K562 (cell line): Measurements from ENCODE around the gene COL8A2. TPM values are rescaled to one million over a fixed set of nuclear protein-coding genes. Genes with fewer than 3 reads are reported as not detected.

Source experiments
- CAMTA2 ChIP-seq: fragments of 250-450 bp; sonication (Bioruptor Pico); conservative IDR thresholded peaks from 2 replicates; pipeline ENCODE4 v1.5.1; 2022
- DACH1 ChIP-seq: fragments of 450-650 bp; IDR thresholded peaks from 2 replicates; pipeline ENCODE4 v1.6.1; 2018; ENCODE audit not compliant: partially characterized antibody
- KDM1A ChIP-seq, 2 experiments: fragments of 450-650 bp; IDR thresholded peaks; 2 replicates each; pipeline ENCODE4 v1.6.1; 2016; ENCODE audit warnings: mild to moderate bottlenecking in 2 of 2
- NCOR1 ChIP-seq: fragments of 450-650 bp; IDR thresholded peaks from 2 replicates; pipeline ENCODE4 v1.6.1; 2016; ENCODE audit warnings: mild to moderate bottlenecking, moderate library complexity
- RNF2 ChIP-seq: sonication (generic); IDR thresholded peaks from 2 replicates; pipeline ENCODE4 v1.6.1; 2016
- XRCC4 ChIP-seq: IDR thresholded peaks from one replicate; pipeline ENCODE4 v1.6.1; 2011; ENCODE audit not compliant: insufficient read depth, insufficient read length; ENCODE audit errors: extremely low read depth
- polyA plus RNA-seq, 8 experiments: library from polyadenylated mRNA; depleted of rRNA in 4 of 8; stranded (reverse) in 5 of 8; unstranded in 3 of 8; fragments of >200 nt; fragmentation: Nextera tagmentation in 2 of 8; fragmentation: Illumina TruSeq in 1 of 8; extraction: Ambion mirVana in 2 of 8; extraction: Trizol in 1 of 8; gene quantifications; 2 replicates each; pipeline versions ENCODE4 v1.2.1 to v1.2.3, GENCODE V29; 2011 to 2014; ENCODE audit warnings: inconsistent platforms in 1 of 8, missing spikeins in 1 of 8
- total RNA-seq, 7 experiments: library from RNA; depleted of rRNA in 6 of 7; stranded (reverse); fragments of >200 nt in 6 of 7; fragmentation: Illumina TruSeq in 2 of 7; extraction: Trizol in 2 of 7; gene quantifications; 2 replicates each; pipeline versions ENCODE4 v1.2.1 to v1.2.3, GENCODE V29; 2011 to 2021; ENCODE audit warnings: low replicate concordance in 1 of 7
- TF ChIP-seq, protein P1 (sequence below), 2 experiments: fragments of 450-650 bp in 1 of 2; sonication (generic) in 1 of 2; formaldehyde crosslinking in 1 of 2; IDR thresholded peaks; 2 replicates each; pipeline versions ENCODE4 v1.7.1 to v1.9.0; 2016 to 2022; ENCODE audit warnings: inconsistent platforms in 1 of 2, mild to moderate bottlenecking in 1 of 2, missing genetic modification reagents in 1 of 2
- TF ChIP-seq, protein P2 (sequence below): sonication (generic); formaldehyde crosslinking; IDR thresholded peaks from 2 replicates; pipeline ENCODE4 v1.8.0; 2022; ENCODE audit warnings: mild to moderate bottlenecking, missing genetic modification reagents, borderline replicate concordance
- TF ChIP-seq, protein P3 (sequence below): sonication (generic); formaldehyde crosslinking; IDR thresholded peaks from 2 replicates; pipeline ENCODE4 v1.8.1; 2023; ENCODE audit warnings: mild to moderate bottlenecking, missing genetic modification reagents

Gene COL8A2
- total and polyA plus RNA-seq, 9 of the 15 experiments (the other 6 are each of a cell fraction or from before 2014, with no cell fraction given), result 0.03 to 0.14 (median 0.04) TPM; not detected in 5

DNA sequence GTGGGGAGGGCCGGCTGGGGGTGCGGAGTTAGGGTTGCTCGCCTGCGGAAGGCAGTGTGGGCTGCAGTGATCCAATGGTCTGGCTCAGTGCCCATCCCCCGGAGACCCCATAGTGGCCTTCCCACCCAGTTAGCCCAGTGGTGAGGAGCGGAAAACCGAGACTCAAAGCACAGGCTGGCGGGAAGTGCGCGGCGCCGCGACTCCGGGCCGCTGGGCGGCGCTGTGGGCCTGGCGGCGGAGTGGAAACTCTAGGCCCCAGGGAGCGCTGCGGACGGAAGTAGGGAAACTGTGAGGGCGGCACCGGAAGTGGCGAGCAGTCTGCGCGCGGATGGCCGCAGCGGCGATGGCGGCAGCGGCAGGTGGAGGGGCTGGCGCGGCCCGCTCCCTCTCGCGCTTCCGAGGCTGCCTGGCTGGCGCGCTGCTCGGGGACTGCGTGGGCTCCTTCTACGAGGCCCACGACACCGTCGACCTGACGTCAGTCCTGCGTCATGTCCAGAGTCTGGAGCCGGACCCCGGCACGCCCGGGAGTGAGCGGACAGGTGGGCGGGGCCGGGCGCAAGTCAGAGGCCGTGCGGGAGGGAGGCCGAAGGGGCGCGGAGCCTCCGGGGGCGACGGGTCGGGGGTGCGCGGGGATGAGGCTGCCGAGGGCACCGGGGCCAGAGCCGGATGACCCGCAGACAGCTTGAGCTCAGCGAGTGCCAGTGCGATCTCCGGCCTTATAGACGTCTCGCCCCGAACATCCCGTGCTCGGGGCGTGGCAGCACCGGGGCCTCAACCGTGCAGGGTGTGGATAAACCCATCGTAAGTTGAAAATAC lies 36.2 kb downstream of the COL8A2 start, which contains the start of gene ADPRS (continued):
- TF ChIP-seq, protein P1, sequence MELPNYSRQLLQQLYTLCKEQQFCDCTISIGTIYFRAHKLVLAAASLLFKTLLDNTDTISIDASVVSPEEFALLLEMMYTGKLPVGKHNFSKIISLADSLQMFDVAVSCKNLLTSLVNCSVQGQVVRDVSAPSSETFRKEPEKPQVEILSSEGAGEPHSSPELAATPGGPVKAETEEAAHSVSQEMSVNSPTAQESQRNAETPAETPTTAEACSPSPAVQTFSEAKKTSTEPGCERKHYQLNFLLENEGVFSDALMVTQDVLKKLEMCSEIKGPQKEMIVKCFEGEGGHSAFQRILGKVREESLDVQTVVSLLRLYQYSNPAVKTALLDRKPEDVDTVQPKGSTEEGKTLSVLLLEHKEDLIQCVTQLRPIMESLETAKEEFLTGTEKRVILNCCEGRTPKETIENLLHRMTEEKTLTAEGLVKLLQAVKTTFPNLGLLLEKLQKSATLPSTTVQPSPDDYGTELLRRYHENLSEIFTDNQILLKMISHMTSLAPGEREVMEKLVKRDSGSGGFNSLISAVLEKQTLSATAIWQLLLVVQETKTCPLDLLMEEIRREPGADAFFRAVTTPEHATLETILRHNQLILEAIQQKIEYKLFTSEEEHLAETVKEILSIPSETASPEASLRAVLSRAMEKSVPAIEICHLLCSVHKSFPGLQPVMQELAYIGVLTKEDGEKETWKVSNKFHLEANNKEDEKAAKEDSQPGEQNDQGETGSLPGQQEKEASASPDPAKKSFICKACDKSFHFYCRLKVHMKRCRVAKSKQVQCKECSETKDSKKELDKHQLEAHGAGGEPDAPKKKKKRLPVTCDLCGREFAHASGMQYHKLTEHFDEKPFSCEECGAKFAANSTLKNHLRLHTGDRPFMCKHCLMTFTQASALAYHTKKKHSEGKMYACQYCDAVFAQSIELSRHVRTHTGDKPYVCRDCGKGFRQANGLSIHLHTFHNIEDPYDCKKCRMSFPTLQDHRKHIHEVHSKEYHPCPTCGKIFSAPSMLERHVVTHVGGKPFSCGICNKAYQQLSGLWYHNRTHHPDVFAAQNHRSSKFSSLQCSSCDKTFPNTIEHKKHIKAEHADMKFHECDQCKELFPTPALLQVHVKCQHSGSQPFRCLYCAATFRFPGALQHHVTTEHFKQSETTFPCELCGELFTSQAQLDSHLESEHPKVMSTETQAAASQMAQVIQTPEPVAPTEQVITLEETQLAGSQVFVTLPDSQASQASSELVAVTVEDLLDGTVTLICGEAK (IDR thresholded peaks at IDR 0.05), result peak; percentile 99
- TF ChIP-seq, protein P1 (CRISPR knock-in tag; IDR thresholded peaks at IDR 0.05), result no peak
- TF ChIP-seq, protein P2, sequence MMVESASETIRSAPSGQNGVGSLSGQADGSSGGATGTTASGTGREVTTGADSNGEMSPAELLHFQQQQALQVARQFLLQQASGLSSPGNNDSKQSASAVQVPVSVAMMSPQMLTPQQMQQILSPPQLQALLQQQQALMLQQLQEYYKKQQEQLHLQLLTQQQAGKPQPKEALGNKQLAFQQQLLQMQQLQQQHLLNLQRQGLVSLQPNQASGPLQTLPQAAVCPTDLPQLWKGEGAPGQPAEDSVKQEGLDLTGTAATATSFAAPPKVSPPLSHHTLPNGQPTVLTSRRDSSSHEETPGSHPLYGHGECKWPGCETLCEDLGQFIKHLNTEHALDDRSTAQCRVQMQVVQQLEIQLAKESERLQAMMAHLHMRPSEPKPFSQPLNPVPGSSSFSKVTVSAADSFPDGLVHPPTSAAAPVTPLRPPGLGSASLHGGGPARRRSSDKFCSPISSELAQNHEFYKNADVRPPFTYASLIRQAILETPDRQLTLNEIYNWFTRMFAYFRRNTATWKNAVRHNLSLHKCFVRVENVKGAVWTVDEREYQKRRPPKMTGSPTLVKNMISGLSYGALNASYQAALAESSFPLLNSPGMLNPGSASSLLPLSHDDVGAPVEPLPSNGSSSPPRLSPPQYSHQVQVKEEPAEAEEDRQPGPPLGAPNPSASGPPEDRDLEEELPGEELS (CRISPR knock-in tag), result no peak
- TF ChIP-seq RNF2 (peak; percentile 64), XRCC4 (no peak), CAMTA2 (CRISPR knock-in tag) (0 out of 2 replicates have a peak, but pooled peaks have one; percentile 31), KDM1A (IDR thresholded peaks at IDR 0.05) (no peak), DACH1 (no peak), NCOR1 (peak; percentile 52; the same call in 1 of the 2 replicates)
- TF ChIP-seq, protein P3, sequence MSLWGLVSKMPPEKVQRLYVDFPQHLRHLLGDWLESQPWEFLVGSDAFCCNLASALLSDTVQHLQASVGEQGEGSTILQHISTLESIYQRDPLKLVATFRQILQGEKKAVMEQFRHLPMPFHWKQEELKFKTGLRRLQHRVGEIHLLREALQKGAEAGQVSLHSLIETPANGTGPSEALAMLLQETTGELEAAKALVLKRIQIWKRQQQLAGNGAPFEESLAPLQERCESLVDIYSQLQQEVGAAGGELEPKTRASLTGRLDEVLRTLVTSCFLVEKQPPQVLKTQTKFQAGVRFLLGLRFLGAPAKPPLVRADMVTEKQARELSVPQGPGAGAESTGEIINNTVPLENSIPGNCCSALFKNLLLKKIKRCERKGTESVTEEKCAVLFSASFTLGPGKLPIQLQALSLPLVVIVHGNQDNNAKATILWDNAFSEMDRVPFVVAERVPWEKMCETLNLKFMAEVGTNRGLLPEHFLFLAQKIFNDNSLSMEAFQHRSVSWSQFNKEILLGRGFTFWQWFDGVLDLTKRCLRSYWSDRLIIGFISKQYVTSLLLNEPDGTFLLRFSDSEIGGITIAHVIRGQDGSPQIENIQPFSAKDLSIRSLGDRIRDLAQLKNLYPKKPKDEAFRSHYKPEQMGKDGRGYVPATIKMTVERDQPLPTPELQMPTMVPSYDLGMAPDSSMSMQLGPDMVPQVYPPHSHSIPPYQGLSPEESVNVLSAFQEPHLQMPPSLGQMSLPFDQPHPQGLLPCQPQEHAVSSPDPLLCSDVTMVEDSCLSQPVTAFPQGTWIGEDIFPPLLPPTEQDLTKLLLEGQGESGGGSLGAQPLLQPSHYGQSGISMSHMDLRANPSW (CRISPR knock-in tag), result peak; percentile 96
